ENCODE data around the gene SYT7.
A peak's percentile ranks its signal among the peaks of the same experiment; 100 is the strongest.

Gene SYT7

DNA sequence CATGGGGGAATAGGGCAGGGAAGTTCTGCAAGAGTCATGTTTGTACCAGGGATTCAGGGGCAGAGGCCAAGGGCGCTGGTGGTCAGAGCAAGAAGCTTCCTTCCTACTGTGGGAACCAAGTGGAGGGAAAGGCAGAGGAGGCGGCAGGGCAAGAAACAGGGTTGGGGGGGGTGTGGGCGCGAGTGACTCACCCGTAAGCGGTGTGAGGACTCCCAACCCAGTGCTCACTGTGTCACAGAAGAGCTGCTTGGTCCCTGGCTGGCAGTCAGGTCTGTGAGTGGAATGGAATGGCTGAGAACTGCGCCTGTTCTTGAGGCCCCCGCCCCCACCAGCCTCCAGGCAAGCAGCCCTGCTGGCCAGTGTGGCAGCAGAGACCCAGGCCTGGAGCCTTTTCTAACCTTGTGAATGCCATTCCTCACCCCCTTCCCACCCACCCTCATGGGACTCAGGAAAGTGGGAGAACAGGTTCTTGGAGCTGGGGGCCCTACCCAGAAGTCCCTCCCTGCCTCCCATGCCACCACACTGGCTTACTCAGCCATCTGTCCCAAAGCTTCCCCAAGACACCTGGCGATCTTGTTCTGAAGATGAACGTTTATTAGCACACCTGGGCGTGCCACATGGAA is 67.6 kb downstream of the SYT7 start:
- TF ChIP-seq, protein P1, sequence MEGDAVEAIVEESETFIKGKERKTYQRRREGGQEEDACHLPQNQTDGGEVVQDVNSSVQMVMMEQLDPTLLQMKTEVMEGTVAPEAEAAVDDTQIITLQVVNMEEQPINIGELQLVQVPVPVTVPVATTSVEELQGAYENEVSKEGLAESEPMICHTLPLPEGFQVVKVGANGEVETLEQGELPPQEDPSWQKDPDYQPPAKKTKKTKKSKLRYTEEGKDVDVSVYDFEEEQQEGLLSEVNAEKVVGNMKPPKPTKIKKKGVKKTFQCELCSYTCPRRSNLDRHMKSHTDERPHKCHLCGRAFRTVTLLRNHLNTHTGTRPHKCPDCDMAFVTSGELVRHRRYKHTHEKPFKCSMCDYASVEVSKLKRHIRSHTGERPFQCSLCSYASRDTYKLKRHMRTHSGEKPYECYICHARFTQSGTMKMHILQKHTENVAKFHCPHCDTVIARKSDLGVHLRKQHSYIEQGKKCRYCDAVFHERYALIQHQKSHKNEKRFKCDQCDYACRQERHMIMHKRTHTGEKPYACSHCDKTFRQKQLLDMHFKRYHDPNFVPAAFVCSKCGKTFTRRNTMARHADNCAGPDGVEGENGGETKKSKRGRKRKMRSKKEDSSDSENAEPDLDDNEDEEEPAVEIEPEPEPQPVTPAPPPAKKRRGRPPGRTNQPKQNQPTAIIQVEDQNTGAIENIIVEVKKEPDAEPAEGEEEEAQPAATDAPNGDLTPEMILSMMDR (IDR thresholded peaks at IDR 0.05; ENCODE audit: insufficient read depth, low read depth, low read length, missing control alignments), result no peak
- H3K4me3 ChIP-seq (ENCODE audit: low read length), result no peak overlapping the region
- DNase-seq (ENCODE audit: low read depth), result no peak

DNA sequence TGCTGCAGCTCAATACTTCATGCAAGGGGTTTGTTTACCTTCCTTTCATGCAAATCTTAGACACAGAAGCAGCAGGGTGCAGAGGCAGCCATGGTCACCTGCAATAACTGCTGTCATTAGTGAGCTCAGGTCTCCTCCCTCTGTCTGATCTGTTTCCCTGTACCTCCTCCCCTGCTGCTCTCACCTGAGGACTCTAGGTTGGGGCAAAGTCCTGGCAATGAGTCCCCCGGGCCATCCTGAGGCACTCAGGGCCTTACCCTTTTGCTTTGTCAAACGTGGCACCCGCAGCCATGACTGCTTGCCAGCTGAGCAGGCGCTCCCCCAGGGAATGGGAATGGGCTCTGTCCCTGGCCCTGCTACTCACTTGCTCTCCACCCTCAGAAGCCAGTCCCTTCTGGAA is 68.4 kb downstream of the SYT7 start:
- TF ChIP-seq, protein P1 (IDR thresholded peaks at IDR 0.05; ENCODE audit: insufficient read depth, low read depth, low read length, missing control alignments), result no peak
- no peak overlapping the region for H3K4me3 ChIP-seq (ENCODE audit: low read length)
- no peak for DNase-seq (ENCODE audit: low read depth)

DNA sequence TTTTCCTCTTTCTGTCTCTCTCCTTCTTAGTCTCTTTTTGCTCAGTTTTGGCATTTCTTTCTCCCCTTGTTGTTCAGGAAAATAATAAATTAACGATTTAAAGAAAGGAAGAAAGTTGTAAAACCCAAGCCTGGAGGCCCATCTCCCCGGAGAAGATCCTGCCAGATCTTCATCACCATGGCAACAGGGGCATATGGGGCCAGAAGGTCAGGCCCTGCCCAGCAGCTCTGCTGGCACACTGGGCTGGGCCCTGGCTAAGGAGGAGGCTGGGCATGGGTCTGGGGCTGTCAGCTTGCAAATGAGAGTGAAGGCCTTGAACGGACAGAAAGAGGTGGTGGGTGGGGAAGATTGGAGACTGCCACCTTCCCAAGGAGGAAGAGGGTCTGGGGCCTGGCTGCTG is 69.5 kb downstream of the SYT7 start:
- H3K4me3 ChIP-seq (ENCODE audit: low read length), result no peak overlapping the region
- DNase-seq (ENCODE audit: low read depth), result no peak
- TF ChIP-seq, protein P1 (IDR thresholded peaks at IDR 0.05; ENCODE audit: insufficient read depth, low read depth, low read length, missing control alignments), result no peak

DNA sequence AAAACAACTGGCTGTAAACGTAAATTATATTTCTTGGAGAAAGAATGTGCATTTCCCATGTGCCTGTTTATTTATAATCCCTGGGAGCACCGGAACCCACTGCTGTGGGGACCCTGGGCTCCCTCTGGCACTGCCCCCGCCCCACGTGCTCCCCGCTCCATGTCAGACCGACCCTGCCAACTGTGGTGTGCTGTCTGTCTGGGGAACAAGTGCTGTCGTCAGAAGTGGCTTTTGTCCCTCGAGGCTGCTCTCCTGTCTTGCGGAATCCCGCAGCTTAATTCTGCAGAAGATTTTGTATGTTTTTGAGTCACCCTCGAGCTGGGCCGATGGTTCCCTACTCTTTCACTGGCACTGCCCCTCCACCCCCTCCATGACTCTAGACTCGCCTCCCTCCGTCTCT is 69.9 kb downstream of the SYT7 start:
- no peak overlapping the region for H3K4me3 ChIP-seq (ENCODE audit: low read length)
- no peak for DNase-seq (ENCODE audit: low read depth)
- TF ChIP-seq, protein P1 (IDR thresholded peaks at IDR 0.05; ENCODE audit: insufficient read depth, low read depth, low read length, missing control alignments), result no peak

DNA sequence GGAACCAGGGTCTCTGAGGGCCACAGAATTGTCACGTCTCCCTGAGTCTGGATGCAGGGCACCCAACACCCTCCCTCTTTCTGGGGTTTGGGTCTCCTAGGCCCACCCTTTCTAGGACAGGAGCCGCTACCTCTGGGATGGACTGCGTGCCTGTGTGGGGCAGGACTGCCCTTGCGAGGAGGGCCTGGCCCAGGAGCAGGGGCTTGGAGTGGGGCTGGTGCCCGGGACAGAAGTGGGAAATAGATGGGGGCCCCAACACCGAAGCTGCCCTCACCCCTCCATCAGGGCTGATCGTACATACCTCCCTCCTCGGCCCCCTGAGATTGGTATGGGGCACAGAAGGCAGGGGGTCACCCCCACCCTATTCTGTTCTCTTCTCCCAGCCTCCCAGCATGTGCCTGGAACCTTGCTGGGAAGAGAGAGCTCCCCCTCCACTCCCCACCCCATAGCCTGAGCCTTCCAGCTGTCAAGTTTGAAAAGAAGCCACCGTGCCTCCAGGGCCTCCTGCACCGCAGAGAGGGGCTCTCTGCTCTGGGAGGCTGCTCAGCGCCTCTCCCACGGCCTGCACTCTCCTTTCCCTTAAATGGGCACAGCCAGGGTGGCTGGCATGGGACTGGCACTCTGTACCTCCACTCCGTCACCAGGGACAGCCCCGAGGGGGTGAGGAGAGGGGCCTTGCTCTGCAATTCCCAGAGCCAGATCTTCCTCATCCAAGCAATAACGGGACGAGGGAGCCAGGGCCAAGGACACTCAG is 70.5 kb downstream of the SYT7 start:
- TF ChIP-seq, protein P1 (IDR thresholded peaks at IDR 0.05; ENCODE audit: insufficient read depth, low read depth, low read length, missing control alignments), result no peak
- no peak overlapping the region for H3K4me3 ChIP-seq (ENCODE audit: low read length)
- DNase-seq (ENCODE audit: low read depth), result no peak

DNA sequence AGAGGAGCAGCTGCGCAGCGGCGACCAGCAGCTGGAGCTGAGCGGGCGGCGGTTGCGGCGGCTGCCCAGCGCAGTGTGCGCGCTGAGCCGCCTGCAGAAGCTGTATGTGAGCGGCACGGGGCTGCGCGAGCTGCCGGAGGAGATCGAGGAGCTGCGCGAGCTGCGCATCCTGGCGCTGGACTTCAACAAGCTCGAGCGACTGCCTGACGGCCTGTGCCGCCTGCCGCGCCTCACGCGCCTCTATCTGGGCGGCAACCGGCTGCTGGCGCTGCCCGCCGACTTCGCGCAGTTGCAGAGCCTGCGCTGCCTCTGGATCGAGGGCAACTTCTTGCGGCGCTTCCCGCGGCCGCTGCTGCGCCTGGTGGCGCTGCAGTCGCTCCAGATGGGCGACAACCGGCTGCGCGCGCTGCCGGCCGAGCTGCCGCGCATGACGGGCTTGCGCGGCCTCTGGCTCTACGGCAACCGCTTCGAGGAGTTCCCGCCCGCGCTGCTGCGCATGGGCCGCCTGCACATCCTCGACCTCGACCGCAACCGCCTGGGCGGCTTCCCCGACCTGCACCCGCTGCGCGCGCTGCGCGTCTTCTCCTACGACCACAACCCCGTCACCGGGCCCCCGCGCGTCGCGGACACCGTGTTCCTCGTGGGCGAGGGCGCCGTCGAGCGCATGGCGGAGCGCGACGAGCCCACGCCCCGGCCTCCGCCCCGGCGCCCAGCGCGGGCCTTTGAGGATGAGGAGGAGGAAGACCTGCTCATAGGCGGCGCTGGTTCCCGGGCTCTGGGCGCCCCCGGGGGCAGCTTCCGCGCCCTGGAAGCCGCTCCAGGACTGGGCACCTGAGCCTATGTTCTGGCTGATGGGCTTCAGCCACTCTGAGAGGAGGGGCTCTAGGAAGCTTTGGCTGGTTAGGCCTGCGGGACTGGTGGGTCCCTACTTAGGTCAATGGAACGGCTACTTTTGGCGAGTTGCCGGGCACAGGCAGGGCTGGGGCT is 71.5 kb downstream of the SYT7 start:
- H3K4me3 ChIP-seq (ENCODE audit: low read length), result no peak overlapping the region
- TF ChIP-seq, protein P1 (IDR thresholded peaks at IDR 0.05; ENCODE audit: insufficient read depth, low read depth, low read length, missing control alignments), result peak; percentile 36
- peak; percentile 83 for DNase-seq (ENCODE audit: low read depth)

Measured in epithelial cell of esophagus (primary cell).